ENCODE measurements around the gene CDKAL1.

Gene CDKAL1

GRCh38 chr6:20846602-20847028, 312.4 kb downstream of the CDKAL1 start:
- peak; percentile 9 for DNase-seq

GRCh38 chr6:20847904-20848303, 313.6 kb downstream of the CDKAL1 start:
- no peak for DNase-seq

DNA sequence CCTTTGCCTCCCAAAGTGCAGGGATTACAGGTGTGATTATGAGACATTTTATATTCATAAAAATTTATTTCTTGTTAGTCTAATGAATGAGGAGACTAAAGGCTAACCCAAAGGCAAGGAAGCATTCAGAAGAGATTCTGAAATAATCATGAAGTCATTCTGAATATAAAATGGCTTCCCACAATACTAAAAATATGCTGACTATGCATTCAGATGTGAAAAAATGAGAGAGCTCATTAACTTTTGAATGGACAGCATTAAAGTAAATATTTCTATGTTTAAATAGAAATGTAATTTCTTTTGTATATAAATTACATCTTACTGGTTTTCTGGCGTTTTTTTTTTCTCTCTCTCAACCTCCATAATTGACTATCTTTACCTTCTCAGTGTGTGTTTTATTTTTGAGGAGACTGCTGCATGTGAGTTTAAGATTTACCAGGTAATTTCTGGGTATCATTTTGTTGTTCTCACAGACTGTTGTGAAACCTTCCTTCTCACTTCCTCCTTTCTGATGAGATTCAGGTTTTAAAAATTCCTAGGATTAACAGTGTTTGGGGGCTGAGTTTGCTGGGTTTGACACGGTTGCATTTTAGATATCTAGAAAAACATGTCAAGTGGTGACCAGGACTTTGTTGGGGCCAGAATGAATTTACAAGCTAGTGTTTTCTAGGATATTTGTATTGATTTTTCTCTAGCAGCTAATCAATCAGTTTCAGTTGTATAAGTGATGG, 316.6 kb downstream of the CDKAL1 start:
- DNase-seq, result no peak

GRCh38 chr6:20851795-20852194, 317.5 kb downstream of the CDKAL1 start:
- no peak for DNase-seq

DNA sequence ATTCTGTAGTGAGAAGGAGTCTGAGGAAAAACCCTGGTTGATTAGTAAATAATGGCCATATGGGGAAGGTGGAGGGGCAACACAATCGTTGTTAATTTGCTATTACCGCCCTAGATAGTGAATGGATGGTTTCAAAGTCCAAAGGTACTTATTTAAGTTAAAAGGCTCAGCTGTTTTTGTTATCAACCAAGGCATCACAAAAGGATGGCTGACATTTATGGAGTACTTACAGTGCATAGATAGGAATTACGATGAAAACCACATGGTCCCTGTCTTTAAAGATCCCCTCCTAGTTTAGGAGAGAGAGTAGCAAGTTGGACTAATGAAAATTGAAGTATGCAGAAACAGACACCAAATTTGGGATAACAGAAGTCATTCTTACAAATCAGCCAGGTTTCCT, 319.6 kb downstream of the CDKAL1 start:
- no peak for DNase-seq

DNA sequence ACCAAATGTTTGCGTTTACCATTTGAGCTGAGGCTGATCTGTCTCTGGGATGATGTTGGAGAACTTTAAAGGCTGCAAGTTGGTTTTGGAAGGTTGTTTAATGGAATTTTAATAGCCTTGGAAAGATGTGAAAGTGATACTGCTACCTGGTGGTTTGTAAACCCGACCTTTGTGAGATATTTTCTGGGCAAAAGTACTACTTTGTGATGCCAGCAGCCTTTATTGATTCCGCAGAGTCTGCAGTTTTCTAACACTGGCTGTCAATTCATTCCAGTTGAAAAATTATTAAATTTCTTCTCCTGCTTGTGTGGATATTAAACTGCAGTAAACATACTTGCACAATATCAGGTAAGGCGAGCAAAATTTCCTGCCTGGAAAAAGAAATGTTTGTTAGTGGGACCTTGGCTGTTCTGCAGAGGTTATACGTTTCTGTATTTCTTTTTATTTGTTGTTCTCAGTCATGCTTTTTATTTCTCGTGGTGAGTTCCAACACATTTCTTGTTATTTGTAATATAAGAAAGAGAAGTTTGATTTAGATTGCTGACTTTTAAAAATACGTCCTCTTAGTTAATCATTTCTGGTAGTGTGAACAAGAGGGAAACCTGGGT, 322.5 kb downstream of the CDKAL1 start:
- DNase-seq, result no peak

GRCh38 chr6:20861481-20861880, 327.2 kb downstream of the CDKAL1 start:
- no peak for DNase-seq

DNA sequence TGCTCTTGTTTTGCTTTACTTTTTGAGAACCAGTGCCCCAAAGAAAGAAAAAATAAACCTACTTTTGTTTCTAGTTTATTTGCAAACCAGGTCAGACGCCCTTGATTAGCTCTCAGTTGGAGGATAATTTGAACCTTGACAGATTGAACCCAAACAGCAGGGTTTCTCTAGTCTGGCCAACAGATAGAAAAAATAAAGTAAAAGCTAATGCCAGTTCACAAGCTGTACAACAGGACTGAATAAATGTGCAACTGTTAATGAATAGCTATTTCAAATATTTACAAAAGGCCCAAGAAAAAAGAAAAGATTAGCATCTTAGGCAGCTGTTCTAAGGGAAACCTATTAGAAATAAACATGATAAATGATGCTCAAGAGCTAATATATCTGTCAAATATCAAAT, 331.8 kb downstream of the CDKAL1 start:
- DNase-seq, result no peak

- no peak for DNase-seq
These were observed 332.9 kb downstream of the CDKAL1 start for GRCh38 chr6:20866935-20867703.

DNA sequence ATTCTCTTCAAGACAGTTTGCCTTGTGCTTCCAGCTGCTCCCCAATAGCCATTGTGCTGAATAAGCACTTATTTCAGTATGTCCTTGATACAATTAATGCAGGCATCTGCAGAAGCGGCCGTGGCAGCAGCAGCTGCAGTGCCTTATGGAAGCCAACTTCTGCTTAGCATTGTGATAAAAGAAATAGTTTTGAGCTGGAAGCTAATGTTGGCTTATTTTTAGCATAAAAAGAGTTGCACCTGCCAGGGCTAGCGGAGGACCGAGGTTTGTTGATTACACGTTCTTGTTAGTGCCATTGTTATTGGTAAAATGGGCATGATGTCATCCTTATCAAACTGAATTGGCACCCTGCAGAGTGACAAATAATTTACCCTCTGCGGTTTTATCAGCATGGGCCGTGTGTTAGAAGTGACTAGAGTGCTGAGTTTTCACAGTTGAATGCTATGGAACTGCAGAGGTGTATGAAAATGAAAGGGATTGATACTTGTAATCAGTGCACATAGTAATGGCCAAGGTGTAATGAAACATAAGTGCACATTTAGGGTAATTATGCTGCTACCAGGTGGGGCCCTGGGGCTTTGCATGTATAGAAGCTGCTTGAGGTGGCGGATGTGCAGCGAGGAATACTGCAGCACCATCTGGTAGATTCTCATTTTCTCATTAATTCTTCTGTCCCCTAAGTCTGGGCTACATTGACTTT, 334.3 kb downstream of the CDKAL1 start:
- DNase-seq, result no peak

GRCh38 chr6:20870021-20870420, 335.8 kb downstream of the CDKAL1 start:
- no peak for DNase-seq

DNA sequence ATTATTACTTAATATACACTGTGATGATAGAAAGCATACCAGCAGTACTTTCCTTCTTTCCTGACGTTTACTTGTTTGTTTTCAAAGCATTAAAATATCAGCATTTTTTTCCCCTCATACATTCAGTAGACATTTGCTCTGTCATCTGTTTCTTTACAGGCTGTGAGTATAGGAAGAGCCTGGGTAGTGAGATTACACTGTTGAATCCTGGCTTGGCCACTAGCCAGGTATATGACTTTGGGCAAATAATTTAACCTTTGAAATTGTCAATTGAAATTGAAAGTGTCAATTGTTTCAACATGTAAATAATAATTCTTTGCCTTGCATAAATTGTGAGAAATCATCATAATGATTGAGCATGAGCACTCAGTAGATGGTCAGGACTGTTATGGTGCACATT, 336.2 kb downstream of the CDKAL1 start:
- DNase-seq, result no peak

GRCh38 chr6:20873425-20874190, 339.4 kb downstream of the CDKAL1 start:
- DNase-seq, result no peak

- peak; percentile 50 for DNase-seq
These were observed 341.2 kb downstream of the CDKAL1 start for GRCh38 chr6:20875369-20875963.

DNA sequence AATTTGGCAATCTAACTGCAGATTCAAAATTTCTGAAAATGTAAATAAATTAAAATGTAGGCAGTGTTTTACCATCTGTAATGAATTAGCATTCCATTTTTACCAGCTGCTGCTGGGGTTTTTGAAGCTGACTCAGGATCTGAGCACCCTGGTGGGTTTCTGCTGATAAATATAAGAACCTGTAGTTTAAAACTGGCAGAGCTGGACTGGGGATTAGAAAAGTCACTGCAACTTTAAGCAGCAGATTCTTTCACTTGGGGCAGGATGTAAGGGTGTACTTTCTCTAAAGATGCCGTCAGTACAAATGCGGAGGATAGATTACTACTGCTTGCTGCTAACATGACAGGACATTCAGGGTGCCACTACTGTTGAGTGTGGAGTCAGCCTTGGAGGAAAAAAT, 341.8 kb downstream of the CDKAL1 start:
- DNase-seq, result peak; percentile 87

- no peak for DNase-seq
These were observed 342.3 kb downstream of the CDKAL1 start for GRCh38 chr6:20876561-20876960.

DNA sequence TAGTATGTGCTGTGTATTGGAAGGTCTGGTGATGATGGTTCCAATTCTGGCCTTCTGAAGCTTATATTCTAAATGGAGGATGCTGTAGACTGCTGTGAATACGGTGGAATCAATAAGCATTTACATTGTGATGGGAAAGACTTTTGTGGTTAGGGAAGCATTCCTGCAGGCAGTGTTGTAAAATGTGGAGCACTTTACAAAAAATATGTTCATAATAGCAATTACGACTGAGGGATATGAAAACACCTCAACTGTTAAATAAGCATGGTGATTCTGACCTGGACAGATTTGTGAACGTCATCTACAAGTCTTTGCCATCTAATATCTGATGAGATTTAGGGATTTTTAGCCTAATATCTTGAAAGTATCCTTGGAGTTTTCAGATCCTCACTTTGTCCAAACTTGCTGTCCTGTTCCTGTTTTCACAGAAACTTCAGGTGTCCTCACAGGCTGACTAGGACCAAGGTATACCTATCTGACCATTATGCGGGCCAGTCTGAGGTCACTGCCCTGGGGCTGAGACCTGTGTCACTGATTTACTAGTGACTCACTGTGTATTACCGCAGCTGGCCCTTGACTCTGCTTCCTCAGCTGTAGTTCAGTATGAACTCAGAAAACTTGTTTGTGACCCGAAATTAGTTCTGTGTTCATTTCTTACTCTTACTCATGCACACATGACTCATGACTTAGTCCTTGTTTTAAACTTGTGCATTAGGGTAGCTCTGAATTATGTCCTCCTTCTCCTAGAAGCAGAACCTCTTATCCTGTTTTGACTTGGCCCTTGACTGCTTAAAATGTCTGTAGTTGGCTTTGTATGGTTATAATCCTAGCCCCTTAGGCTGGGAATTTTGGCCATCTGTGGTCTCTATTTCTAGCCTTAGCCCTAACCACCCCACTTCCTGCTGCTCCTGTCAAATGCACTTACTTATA, 343.0 kb downstream of the CDKAL1 start:
- peak; percentile 86 for DNase-seq

GRCh38 chr6:20879121-20879520, 344.9 kb downstream of the CDKAL1 start:
- no peak for DNase-seq

DNA sequence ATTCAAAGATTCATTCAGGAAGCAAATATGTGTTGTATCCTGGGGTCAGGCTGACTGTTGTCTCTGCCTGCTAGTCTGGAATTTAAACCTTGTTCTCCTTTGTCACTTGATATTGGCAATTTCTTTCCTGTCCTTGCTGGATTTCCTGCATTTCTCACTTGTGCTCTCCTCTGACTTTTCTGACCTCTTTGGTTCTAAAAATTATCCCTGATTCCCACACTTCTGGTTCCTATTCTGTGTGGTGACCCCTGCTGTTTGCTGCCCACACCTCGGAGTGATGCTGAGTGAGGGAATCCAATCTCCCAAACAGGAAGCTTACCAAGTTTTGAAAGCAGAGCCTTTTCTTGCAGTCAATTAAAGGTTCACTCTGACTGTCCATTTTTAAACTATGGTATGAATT, 345.3 kb downstream of the CDKAL1 start:
- DNase-seq, result peak; percentile 20

GRCh38 chr6:20881365-20881764, 347.1 kb downstream of the CDKAL1 start:
- DNase-seq, result no peak

DNA sequence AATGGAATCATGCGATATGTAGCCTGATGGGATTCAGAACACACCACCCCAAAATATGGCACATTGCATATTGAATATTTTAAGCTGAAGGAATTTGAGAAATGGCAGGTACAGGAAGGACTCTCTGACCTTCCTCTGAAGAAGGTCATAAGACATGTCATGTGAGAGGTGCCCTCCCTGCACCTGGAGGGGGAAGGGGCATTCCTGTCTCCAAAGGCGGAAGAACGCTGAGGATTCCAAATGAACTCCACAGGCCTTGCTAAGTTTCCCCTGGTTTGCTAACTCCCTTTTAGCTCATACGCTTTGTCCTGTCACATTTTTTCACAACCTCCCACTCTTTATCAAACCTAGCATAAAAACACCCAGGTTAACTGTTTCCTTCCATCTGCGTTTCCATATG, 347.8 kb downstream of the CDKAL1 start:
- no peak for DNase-seq

Data from fibroblast of skin of scalp (primary cell).